Fibroblast of mammary gland (primary cell): ENCODE data around the gene FIS1.

Source experiments
- DNase-seq: peaks from one replicate; pipeline ENCODE4 v3.0.0-alpha.2; 2010; ENCODE audit warnings: low read depth
- H3K4me3 ChIP-seq: 2 replicates; pipeline ENCODE4 v1.5.1; 2011; ENCODE audit warnings: low read depth, mild to moderate bottlenecking, low read length, moderate library complexity; ENCODE audit not compliant: control insufficient read depth
- CTCF ChIP-seq: conservative IDR thresholded peaks from 2 replicates; pipeline ENCODE4 v1.5.1; 2011; ENCODE audit warnings: low read depth, low read length, inconsistent platforms; ENCODE audit not compliant: control insufficient read depth, insufficient read depth

FIS1 gene

GRCh38 chr7:101231644-101232043 is 13.2 kb downstream of the FIS1 start:
- TF ChIP-seq CTCF, result no peak
- DNase-seq, result no peak
- no peak overlapping the region for H3K4me3 ChIP-seq

GRCh38 chr7:101226721-101227120 is 18.2 kb downstream of the FIS1 start:
- no peak for TF ChIP-seq CTCF
- DNase-seq, result peak; percentile 22
- no peak overlapping the region for H3K4me3 ChIP-seq

- no peak for TF ChIP-seq CTCF
- no peak overlapping the region for H3K4me3 ChIP-seq
- DNase-seq, result no peak
These were observed 19.2 kb downstream of the FIS1 start for GRCh38 chr7:101225650-101226049.

GRCh38 chr7:101223528-101223927 is 21.4 kb downstream of the FIS1 start:
- no peak for TF ChIP-seq CTCF
- no peak for DNase-seq
- no peak overlapping the region for H3K4me3 ChIP-seq

GRCh38 chr7:101222275-101222830 is 22.5 kb downstream of the FIS1 start:
- DNase-seq, result no peak
- H3K4me3 ChIP-seq, result no peak overlapping the region
- no peak for TF ChIP-seq CTCF

- TF ChIP-seq CTCF, result no peak
- DNase-seq, result no peak
- no peak overlapping the region for H3K4me3 ChIP-seq
These were observed 24.6 kb downstream of the FIS1 start for GRCh38 chr7:101220295-101220694.
